ENCODE data around the gene BGN. TPM values are rescaled to one million over a fixed set of nuclear protein-coding genes. Genes with fewer than 3 reads are reported as not detected.

BGN gene
- total RNA-seq, 1 experiment from 2014 or later, result 2.9 TPM

DNA sequence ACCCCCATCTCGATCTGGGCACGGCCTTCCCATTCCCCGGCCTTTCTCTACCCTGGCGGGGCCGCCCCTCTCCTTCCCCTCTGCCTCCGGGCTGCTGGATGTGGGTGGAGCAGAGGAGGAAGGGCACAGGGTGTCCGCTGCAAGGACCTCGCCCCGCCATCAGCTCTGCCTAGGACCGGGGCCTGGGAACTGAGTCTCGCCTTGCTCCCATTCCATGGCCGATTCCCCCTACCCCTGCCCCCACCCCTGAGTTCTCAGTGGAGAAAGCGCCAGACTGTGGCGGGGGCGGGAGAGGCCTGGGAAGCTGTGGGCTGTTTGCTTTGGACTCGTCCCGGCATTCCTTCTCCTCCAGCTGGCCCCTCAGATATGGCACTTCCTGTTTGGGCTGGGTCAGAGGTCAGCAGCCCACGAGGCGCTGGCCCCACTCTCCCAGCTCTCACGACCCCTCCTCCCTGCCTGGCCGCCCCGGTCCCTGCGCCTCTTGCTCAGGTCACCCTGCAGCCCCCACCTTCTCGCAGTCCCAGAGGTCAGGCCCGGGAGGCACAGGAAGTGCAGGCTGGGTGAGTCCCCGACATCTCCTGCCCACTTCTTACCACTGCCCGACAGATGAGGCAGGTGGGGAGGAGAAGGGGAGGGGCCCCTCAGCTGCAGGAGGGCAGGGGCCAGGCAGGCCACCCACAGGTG, 6.4 kb upstream of the BGN start:
- POLR2A ChIA-PET, result no interaction called here
- Histone ChIP-seq H3K4me3 (ENCODE audit: low read depth in 2 of 2, low read length in 2 of 2) (no peak overlapping the region), H3K4me1 (ENCODE audit: control insufficient read depth, insufficient read depth, low read length) (peaks cover 39% of the 10 kb centered on the region), H3K9me3 (ENCODE audit: control insufficient read depth, insufficient read depth, low read depth, low read length) (no peaks in the 10 kb centered on the region), H3K36me3 (ENCODE audit: control insufficient read depth, insufficient read depth, low read length) (no peaks in the 10 kb centered on the region), H3K27me3 (ENCODE audit: control insufficient read depth, insufficient read depth, low read length) (no peaks in the 10 kb centered on the region), H3K27ac (ENCODE audit: low read length) (peak overlapping the region; percentile 66)
- no TSS peak for BruUV-seq (replicated peaks)
- in situ Hi-C loops (cut with HindIII; ENCODE audit: low pct_unique_long_range_greater_than_20kb, low sequenced_read_pairs) (no loop called here), intact Hi-C loops (cut with micrococcal nuclease; ENCODE audit: unreplicated experiment) (no loop called here)
- DNase-seq (ENCODE audit: low read depth, low spot score) (no peak), ATAC-seq (peak; percentile 30)
- CTCF ChIA-PET, result interaction anchor here (0.9 kb wide), 1 partner anchor 51 kb away, joined by 5 read pairs; no protein-coding TSS in a partner anchor
- TF ChIP-seq, protein P1, sequence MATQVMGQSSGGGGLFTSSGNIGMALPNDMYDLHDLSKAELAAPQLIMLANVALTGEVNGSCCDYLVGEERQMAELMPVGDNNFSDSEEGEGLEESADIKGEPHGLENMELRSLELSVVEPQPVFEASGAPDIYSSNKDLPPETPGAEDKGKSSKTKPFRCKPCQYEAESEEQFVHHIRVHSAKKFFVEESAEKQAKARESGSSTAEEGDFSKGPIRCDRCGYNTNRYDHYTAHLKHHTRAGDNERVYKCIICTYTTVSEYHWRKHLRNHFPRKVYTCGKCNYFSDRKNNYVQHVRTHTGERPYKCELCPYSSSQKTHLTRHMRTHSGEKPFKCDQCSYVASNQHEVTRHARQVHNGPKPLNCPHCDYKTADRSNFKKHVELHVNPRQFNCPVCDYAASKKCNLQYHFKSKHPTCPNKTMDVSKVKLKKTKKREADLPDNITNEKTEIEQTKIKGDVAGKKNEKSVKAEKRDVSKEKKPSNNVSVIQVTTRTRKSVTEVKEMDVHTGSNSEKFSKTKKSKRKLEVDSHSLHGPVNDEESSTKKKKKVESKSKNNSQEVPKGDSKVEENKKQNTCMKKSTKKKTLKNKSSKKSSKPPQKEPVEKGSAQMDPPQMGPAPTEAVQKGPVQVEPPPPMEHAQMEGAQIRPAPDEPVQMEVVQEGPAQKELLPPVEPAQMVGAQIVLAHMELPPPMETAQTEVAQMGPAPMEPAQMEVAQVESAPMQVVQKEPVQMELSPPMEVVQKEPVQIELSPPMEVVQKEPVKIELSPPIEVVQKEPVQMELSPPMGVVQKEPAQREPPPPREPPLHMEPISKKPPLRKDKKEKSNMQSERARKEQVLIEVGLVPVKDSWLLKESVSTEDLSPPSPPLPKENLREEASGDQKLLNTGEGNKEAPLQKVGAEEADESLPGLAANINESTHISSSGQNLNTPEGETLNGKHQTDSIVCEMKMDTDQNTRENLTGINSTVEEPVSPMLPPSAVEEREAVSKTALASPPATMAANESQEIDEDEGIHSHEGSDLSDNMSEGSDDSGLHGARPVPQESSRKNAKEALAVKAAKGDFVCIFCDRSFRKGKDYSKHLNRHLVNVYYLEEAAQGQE (IDR thresholded peaks at IDR 0.05; ENCODE audit: insufficient read depth in 1 of 2, low read depth in 2 of 2, low read length in 1 of 2), result no peak
- TF ChIP-seq POLR2AphosphoS5 (IDR thresholded peaks at IDR 0.05; ENCODE audit: low read depth, low read length), result no peak
- no peak for TF ChIP-seq SIN3A (IDR thresholded peaks at IDR 0.05; ENCODE audit: borderline replicate concordance, insufficient read depth, low read depth, low read length)
- TF ChIP-seq, protein P2, sequence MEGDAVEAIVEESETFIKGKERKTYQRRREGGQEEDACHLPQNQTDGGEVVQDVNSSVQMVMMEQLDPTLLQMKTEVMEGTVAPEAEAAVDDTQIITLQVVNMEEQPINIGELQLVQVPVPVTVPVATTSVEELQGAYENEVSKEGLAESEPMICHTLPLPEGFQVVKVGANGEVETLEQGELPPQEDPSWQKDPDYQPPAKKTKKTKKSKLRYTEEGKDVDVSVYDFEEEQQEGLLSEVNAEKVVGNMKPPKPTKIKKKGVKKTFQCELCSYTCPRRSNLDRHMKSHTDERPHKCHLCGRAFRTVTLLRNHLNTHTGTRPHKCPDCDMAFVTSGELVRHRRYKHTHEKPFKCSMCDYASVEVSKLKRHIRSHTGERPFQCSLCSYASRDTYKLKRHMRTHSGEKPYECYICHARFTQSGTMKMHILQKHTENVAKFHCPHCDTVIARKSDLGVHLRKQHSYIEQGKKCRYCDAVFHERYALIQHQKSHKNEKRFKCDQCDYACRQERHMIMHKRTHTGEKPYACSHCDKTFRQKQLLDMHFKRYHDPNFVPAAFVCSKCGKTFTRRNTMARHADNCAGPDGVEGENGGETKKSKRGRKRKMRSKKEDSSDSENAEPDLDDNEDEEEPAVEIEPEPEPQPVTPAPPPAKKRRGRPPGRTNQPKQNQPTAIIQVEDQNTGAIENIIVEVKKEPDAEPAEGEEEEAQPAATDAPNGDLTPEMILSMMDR (IDR thresholded peaks at IDR 0.05), result no peak
- TF ChIP-seq TCF7L2 (IDR thresholded peaks at IDR 0.05; ENCODE audit: low read depth, low read length), result no peak

DNA sequence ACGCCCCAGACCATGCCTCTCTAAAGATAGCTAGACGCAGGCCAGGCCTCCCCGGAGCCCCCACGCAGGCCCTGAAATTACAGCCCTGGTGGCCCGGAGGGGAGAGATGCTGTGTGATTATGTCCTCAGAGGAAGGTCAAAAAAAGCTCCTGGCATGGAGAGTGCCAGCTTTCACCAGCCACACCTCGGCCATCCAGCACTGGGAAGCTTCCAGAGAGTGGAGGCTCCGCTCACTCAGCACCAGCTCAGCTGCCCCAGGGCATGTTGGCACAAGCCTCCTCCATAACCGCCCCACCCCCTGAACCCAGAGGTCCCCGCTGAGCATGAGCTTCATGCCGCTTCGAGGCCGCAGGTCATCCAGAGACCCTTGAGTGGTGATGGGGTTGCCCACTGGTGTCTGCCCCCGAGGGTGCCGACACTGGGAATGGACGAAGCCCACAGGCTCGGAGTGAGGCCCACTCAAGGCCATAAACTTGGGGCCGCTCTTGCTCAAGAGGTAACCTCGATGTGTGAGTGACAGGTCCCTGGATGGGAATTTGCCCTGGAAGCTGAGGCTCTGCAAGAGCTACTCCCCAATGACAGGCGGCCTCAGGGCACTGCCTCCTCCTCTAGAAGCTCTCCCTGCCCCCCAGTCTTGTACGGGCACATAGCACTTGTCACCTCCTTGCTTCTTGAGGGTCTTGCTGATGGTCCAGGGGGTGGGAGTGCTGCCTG, 4.4 kb upstream of the BGN start:
- POLR2A ChIA-PET, result no interaction called here
- no peak overlapping the region for H3K4me3 ChIP-seq (ENCODE audit: low read depth in 2 of 2, low read length in 2 of 2)
- BruUV-seq (replicated peaks), result no TSS peak
- DNase-seq (ENCODE audit: low read depth, low spot score) (no peak), ATAC-seq (no peak)
- TF ChIP-seq, protein P2 (IDR thresholded peaks at IDR 0.05), result no peak
- TF ChIP-seq POLR2AphosphoS5 (IDR thresholded peaks at IDR 0.05; ENCODE audit: low read depth, low read length) (no peak), SIN3A (IDR thresholded peaks at IDR 0.05; ENCODE audit: borderline replicate concordance, insufficient read depth, low read depth, low read length) (no peak), TCF7L2 (IDR thresholded peaks at IDR 0.05; ENCODE audit: low read depth, low read length) (no peak)
- TF ChIP-seq, protein P1 (IDR thresholded peaks at IDR 0.05; ENCODE audit: insufficient read depth in 1 of 2, low read depth in 2 of 2, low read length in 1 of 2), result no peak
- peaks cover 39% of the 10 kb centered on the region for H3K4me1 ChIP-seq (ENCODE audit: control insufficient read depth, insufficient read depth, low read length)
- H3K27me3 ChIP-seq (ENCODE audit: control insufficient read depth, insufficient read depth, low read length), result no peaks in the 10 kb centered on the region
- CTCF ChIA-PET, result interaction anchor here (0.5 to 1.1 kb wide), 2 partner anchors 17 to 481 kb away, joined by 3 read pairs; no protein-coding TSS in a partner anchor
- intact Hi-C loops (cut with micrococcal nuclease; ENCODE audit: unreplicated experiment) (no loop called here), in situ Hi-C loops (cut with HindIII; ENCODE audit: low pct_unique_long_range_greater_than_20kb, low sequenced_read_pairs) (no loop called here)
- no peaks in the 10 kb centered on the region for H3K36me3 ChIP-seq (ENCODE audit: control insufficient read depth, insufficient read depth, low read length)
- H3K27ac ChIP-seq (ENCODE audit: low read length), result no peak overlapping the region
- no peaks in the 10 kb centered on the region for H3K9me3 ChIP-seq (ENCODE audit: control insufficient read depth, insufficient read depth, low read depth, low read length)

Data from Panc1 (cell line).